AG04449 (cell line): ENCODE results near the gene DIAPH2.

Experiments used
- CTCF ChIA-PET: fragments of 350-600 bp; formaldehyde crosslinking; extraction: SDS; loops from one replicate; lab custom pipeline; 2021; ENCODE audit warnings: antibody characterized with exemption; lab: Yijun Ruan, JAX
- POLR2A ChIA-PET: fragments of 400-600, 350-600 bp; formaldehyde crosslinking; extraction: SDS; loops from one replicate; lab custom pipeline; 2020; ENCODE audit warnings: antibody characterized with exemption, inconsistent platforms; lab: Yijun Ruan, JAX
- DNase-seq: peaks from one replicate; pipeline ENCODE4 v3.0.0-alpha.2; 2010; ENCODE audit warnings: low read depth, low spot score
- H3K4me3 ChIP-seq: 2 replicates; pipeline ENCODE4 v1.5.1; 2011; ENCODE audit warnings: low read depth, mild to moderate bottlenecking, control low read depth, low read length
- TF ChIP-seq, protein P1 (sequence below): IDR thresholded peaks from one replicate; pipeline ENCODE4 v1.5.1; 2011; ENCODE audit warnings: mild to moderate bottlenecking, moderate library complexity, low read length, control low read depth, inconsistent platforms; ENCODE audit not compliant: insufficient read depth; ENCODE audit errors: missing control alignments

The DIAPH2 gene

DNA sequence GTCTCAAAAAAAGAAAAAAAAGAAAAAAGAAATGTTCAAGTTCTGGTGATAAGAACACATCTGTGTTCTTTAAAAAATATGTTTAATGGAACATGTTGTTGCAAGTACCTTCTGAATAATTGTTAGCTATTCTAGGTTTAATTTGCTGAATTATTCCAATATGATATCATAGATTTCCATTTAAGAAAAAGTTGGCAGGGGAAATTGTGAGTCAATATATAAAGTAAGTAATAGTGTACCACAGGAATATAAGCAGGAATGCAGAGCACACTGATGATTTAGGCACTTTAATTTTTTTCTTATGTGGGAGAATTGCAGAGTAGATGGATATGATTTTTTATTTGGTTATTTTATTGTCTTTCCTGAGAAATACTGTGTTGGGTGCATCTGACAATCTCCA is 389.8 kb downstream of the DIAPH2 start:
- TF ChIP-seq, protein P1, sequence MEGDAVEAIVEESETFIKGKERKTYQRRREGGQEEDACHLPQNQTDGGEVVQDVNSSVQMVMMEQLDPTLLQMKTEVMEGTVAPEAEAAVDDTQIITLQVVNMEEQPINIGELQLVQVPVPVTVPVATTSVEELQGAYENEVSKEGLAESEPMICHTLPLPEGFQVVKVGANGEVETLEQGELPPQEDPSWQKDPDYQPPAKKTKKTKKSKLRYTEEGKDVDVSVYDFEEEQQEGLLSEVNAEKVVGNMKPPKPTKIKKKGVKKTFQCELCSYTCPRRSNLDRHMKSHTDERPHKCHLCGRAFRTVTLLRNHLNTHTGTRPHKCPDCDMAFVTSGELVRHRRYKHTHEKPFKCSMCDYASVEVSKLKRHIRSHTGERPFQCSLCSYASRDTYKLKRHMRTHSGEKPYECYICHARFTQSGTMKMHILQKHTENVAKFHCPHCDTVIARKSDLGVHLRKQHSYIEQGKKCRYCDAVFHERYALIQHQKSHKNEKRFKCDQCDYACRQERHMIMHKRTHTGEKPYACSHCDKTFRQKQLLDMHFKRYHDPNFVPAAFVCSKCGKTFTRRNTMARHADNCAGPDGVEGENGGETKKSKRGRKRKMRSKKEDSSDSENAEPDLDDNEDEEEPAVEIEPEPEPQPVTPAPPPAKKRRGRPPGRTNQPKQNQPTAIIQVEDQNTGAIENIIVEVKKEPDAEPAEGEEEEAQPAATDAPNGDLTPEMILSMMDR: no peak
- CTCF ChIA-PET: no interaction called here
- DNase-seq: peak; percentile 23
- H3K4me3 ChIP-seq: no peak overlapping the region
- POLR2A ChIA-PET: no interaction called here

DNA sequence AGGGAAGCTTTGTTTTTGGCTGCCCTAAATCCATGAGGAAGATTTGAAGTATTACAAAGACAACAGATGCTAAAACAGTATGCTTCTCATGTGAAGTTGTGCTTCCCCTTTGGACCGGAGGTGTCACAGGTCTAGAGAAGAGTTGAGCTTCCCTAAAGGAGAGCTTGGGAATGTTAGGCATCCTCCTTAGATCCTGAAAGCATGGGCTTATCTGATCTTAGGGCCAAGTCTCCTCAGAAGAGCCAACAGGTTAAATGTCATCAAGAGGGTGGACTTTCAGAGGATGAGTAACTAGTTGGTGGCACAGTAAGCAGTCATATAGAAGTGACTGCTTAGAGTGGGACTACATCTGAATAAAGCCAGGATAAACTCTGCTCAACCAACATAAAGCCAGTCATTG is 404.5 kb downstream of the DIAPH2 start:
- CTCF ChIA-PET: no interaction called here

DNA sequence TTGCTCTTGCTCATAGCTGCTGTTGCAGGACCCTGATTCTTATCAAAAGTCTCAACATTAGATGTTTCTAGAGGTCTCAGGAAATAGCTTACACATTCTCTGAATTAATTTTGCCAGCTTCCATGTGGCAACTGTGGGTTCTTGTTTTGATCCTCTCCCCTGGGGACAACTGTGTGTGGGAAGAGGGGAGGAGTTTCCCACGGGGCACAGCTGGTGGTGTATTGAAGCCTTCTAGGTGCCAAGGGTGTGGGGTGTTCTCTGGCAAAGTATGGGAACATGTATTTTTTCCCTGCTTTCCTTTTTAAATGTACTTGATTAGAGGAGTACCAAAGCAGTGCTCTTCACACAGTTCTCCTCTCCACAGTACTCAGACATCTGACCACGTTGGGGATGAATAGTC is 411.7 kb downstream of the DIAPH2 start:
- no peak for DNase-seq
- ChIA-PET POLR2A (no interaction called here), CTCF (no interaction called here)
- TF ChIP-seq, protein P1: no peak
- H3K4me3 ChIP-seq: no peak overlapping the region

More for the DNA sequence above, 404.5 kb downstream of the DIAPH2 start:
- POLR2A ChIA-PET: no interaction called here
- DNase-seq: no peak
- TF ChIP-seq, protein P1: no peak
- no peak overlapping the region for H3K4me3 ChIP-seq

DNA sequence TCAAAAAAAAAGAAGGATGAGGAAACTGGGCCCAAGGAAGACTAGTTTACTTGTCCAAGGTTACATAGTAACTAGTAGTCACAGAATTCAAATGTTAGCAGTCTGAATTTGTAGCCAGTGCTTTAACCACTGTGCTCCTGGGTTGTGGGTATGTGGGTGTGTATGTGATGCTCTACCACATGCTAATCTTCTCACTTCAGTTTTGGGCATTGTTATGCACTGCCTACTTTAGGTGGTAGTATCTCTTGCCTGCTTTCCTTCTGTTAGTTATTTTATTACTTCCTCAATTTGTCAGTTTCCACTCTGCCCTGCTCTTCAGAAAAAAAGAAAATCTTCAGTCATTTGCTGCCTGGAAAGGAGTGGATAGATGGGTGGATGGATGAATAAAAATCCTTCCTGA is 418.3 kb downstream of the DIAPH2 start:
- no peak overlapping the region for H3K4me3 ChIP-seq
- CTCF ChIA-PET: no interaction called here
- no peak for DNase-seq
- POLR2A ChIA-PET: no interaction called here
- TF ChIP-seq, protein P1: no peak

DNA sequence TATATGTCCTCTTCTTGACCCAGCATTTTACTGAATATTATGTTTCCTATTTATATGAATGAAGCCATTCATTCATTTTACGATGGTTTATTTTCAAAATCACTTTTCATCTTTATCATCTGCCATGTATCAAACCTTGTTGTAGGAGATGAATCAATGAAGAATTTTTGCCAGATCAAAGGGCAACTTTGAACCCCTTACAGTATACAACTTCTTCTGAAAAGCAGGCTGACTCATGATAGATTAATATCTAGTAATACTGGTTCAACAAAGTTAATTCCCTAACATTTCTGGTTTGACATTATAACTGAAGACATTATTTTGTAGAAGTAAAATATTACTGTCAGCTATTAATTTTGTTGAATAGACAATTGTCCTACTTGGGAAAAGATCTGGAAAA is 425.1 kb downstream of the DIAPH2 start:
- CTCF ChIA-PET: no interaction called here
- no peak for DNase-seq
- POLR2A ChIA-PET: no interaction called here
- TF ChIP-seq, protein P1: no peak
- H3K4me3 ChIP-seq: no peak overlapping the region

DNA sequence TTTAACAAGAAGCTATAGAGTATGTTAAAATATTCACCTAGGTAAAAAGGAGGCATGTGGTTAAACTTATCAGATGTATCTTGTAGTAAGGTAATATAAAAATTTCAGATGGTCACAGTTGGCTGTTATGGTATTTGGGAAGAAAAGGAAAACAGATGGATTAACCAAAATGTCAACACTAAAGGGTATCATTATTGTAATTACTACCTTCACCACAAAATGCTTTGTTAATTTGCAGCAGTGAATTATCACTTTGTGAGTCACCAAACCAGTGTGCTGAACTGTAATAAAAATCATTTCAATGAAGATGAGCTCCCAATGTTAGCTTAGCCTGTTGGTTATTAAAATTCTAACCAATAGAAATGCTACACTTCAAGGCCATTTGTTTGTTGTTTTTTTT is 432.9 kb downstream of the DIAPH2 start:
- CTCF ChIA-PET: no interaction called here
- no peak overlapping the region for H3K4me3 ChIP-seq
- TF ChIP-seq, protein P1: no peak
- DNase-seq: no peak
- POLR2A ChIA-PET: no interaction called here
